Stimulated activated CD8-positive, alpha-beta memory T cell treated with anti-CD3 and anti-CD28 coated beads, Interleukin-7, amount 100 ng/mL, for 48 hours (primary cell): ENCODE data around the gene DCAF6.
A peak's percentile ranks its signal among the peaks of the same experiment; 100 is the strongest.
"Not testable (repeated sequence)": the region's sequence is repeated elsewhere in the genome, so short reads cannot be mapped to it uniquely, and the experiment has no call there.

Experiments
- DNase-seq, 2 donors: peaks; one replicate each; pipeline ENCODE4 v3.0.0-alpha.2; 2020; ENCODE audit warnings: low read depth in 1 of 2; ENCODE audit errors: extremely low read depth in 1 of 2

DCAF6 gene

GRCh38 chr1:167924102-167924501 is 12.4 kb upstream of the DCAF6 start:
- no peak for DNase-seq

DNA sequence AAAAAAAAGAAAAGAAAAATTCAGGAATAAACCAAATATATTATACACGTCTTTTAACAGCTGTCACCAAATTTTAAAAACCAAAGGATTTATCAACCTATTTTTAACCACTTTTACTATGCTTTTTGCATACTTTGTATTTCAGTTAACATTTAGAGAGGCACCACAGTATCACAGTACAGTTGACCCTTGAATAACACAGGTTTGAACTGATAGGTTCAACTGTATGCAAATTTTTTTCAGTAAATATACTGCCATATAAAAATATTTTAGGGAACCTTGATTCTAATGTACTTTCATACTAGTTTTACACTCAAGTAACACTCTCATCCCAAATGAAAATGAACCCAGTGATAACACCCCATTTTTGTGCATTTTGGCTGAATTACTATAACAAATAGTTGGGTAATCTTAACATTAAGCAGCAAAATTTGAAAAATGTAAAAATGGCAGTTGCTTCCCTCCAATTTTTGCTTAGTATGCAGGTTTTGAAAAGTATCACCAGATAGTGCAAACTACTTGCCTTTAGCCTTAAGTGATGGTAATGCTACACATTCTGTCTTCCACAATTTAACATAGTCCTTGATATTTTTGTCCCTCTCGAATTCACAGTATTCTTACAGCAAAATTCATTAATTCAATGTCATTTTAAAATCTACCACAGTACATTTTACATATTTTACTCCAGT is 11.8 kb upstream of the DCAF6 start:
- no peak for DNase-seq

DNA sequence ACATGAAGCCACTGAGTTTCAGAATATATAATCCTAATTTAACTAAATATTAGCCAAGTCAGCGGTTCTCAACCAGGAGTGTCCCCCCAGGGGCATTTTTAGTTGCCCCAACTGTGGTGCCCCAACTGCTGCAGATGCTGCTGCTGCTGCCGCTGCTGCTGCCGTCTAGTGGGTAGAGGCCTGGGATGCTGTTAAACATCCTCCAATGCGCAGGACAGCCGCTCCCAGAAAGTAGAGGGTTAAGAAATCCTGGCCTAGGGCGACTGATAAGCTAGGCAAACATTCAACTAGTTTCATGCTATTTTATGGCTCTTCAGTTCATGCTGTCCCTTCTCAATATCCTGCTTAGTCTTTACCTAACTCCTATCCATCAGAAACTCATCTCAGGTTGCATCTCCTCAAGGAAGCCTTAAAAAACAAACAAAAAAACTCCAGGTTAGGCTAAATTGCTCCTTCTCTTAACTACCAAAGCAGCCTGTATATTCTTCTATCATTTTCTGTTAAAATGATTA is 9.9 kb upstream of the DCAF6 start:
- DNase-seq: no peak

GRCh38 chr1:167927046-167927754 is 9.3 kb upstream of the DCAF6 start:
- no peak for DNase-seq

DNA sequence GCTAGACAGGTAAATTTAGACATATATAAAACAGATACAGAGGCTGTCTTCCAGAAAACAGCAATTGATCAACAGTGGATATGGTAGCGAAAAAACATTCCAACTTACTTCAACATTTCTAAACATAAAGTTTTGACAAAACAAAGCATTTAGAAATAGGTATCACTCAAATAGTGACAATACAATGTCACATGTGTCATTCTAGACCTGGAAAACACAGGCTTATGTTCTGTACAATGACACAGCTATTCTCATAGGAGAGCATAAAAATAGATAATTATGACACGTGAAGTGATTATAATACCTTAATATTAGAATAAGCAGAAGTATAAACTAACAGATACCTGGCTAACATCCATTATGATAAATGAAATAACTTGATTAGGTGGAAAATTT is 8.0 kb upstream of the DCAF6 start:
- DNase-seq: no peak

GRCh38 chr1:167928919-167929318 is 7.6 kb upstream of the DCAF6 start:
- not testable (repeated sequence) for DNase-seq

- DNase-seq: no peak
Measured at GRCh38 chr1:167929725-167930124, 6.8 kb upstream of the DCAF6 start.

DNA sequence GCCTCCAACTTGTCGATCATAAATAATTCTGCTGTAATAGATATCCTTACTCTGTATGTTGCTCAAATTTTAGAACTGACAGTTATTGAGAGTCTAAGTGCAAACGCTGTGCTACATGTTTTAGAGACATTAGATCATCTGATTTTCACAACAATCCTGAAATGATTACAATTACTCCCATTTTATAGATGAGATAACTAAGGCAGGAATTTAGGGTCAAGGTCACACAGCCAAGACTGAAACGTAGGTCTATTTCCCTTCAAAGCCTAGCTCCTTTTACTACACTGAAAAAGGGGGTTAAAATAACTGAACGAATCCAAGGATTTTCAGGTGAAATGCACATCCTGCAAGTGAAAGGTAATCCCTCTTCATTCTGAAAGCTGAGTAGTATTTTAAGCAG is 2.7 kb upstream of the DCAF6 start:
- no peak for DNase-seq

DNA sequence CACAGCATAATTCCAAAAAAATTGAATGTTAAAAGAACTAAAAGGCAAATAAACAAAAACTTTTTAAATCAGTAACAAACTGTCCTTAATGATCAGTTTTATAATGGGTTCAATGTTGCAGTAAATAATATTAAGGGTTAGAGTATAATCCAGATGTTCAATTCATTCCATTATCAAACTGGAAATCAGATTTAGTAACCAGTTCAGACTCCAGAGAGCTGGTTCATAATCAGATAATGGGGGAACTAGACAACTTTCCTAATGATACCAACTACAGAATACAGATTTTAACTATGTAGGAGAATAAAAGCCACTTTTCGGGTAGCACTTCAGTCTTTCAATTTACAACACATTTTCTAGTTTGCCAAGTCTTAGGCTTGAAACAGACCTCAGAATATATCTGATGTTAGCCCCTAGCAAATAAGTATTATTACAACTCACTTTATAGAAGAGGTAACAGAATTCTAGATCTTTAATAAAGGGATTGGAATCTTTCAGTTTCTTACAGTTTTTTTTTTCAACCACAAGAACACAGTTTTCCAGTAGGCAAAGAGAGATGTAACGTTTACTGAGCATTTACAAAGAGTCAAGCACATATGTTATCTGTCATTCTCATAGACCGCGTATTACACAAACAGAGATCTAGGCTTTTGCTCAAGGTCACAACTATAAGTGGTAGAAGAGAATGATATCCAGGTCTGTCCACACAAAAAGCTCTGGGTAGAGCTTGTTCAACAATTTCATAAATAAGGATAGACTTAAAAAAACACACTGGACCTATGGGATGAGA is 1.9 kb upstream of the DCAF6 start:
- no peak for DNase-seq

GRCh38 chr1:167935216-167936067 is 1.0 kb upstream of the DCAF6 start:
- DNase-seq: peak; percentile 1 to 17

DNA sequence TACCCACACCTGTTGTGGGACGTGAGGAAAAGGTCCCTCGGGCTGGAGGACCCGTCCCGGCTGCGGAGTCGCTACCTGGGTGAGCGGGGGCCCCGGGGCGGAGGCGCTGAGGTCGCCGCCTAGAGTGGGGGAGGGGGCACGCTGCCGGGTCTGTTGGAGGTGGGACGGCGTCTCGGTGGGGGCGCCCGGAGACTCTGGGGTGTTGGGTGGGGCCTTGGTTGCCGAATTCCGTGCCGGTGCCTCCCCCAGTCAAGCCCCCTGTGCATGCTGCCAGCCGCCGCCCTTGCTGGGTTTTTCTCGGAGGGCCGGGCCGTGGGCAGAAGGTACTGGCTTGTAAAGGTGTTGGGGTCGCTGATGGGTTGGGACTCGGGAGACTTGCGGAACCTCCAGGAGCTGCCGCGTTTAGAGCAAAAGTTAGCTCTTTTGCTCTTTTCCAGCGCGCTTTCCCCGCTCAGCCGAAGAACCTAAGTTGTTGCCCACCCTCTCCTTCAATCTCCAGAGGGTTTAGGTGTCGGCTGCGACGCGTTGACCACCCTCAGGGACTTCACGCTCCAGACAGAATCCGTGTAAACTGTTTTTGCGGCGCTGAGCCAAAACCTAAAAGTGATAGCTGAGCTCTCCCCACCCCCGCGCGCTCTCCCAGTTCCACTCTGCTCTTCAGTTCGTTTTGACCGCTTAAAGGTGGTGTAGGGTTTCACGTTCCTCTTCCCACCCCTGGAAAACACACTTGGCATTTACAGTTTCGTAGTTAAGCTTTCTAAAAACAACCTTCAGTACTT is 636 bp downstream of the DCAF6 start, which contains the start of gene MPC2:
Gene MPC2, minus strand, starts transcription at position 143 of the 779 bp plus-strand sequence. CDS start 1,231 bp downstream, outside the sequence.
- peak; percentile 48 to 49 for DNase-seq

- DNase-seq: no peak
Measured at GRCh38 chr1:167937709-167938010, 1.2 kb downstream of the DCAF6 start.

GRCh38 chr1:167938080-167938636 is 1.7 kb downstream of the DCAF6 start:
- no peak for DNase-seq

DNA sequence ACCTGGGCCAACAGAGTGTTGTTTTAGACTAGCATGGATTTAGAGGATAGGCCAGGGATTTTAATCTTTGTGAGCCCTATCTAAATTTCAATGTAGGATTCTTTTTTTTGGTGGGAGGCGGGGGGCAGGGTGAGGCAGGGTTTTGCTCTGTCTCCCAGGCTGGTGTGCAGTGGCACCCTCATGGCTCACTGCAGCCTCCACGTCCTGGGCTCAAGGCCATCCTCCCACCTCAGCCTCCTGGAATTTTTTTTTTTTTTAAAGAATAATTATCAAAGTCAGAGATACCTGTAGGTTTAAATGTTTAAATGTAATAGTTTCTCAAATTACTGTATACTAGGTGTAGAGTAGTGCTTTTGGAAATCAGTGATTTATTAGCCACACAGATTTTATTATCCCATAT is 3.8 kb downstream of the DCAF6 start:
- DNase-seq: no peak

DNA sequence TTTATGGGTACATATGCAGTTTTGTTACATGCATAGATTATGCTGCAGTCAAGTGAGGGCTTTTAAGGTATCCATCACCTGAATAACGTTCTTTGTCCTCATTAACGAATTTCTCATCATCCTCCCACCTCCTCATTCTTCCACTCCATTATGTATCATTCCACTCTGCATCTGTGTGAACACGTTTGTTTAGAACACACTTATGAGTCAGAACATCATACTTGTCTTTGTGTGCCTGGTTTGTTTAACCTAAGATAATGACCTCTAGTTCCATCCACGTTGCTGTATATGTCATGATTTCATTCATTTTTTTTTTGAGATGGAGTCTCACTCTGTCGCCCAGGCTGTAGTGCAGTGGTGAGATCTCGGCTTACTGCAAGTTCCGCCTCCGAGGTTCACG is 7.1 kb downstream of the DCAF6 start:
- no peak for DNase-seq

DNA sequence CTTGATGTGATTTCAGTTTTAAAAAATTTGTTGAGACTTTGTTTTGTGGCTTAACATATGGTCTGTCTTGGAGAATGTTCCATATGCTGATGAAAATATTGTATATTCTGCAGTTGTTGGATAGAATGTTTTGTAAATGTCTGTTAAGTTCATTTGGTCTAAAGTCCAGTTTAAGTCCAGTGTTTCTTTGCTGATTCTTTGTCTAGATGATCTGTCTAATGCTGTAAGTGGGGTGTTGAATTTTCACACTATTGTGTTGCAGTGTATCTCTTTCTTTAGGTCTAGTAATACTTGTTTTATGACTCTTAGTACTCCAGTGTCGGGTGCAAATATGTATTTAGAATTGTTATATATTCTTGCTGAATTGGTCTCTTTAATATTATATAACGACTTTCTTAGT is 11.2 kb downstream of the DCAF6 start:
- DNase-seq: no peak

GRCh38 chr1:167949785-167950184 is 13.3 kb downstream of the DCAF6 start:
- no peak for DNase-seq

DNA sequence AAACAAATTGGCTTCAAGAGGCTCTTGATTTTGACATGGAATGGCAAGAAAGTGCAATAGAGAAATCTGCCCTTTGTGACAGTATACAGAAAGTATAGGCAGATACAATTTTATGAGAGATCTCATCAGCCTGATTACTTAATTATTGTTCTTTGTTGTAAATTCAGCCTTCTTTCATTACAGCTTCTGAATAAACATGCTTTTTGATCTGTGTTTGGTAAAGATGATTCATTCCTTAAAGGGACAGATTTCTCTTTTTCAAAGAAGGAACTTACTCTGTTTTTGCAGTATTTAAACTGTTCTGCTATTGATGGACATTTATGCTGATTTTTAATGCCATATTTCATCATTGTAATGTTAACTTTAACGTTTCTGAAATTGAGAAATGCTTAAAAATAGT is 14.1 kb downstream of the DCAF6 start:
- DNase-seq: no peak

- DNase-seq: no peak
Measured at GRCh38 chr1:167955915-167956314, 19.4 kb downstream of the DCAF6 start.

GRCh38 chr1:167957710-167958109 is 21.2 kb downstream of the DCAF6 start:
- no peak for DNase-seq
